ENCODE measurements around the gene CALY.

The CALY gene

GRCh38 chr10:133309720-133310398 lies 26.8 kb downstream of the CALY start:
- DNase-seq: no peak

GRCh38 chr10:133309100-133309719 lies 27.5 kb downstream of the CALY start:
- peak; percentile 92 for DNase-seq

- peak; percentile 93 for DNase-seq
These were observed 28.1 kb downstream of the CALY start, which contains the start of the genes TUBGCP2 and ZNF511 for GRCh38 chr10:133308421-133309099. TSS of gene TUBGCP2 (minus strand) at chr10:133308872. CDS start at chr10:133302941, 5,931 bp downstream. TSS of gene ZNF511 (plus strand) at chr10:133308914. CDS start at chr10:133308944, 30 bp downstream.

GRCh38 chr10:133307776-133308420 lies 28.8 kb downstream of the CALY start:
- DNase-seq: peak; percentile 92

- DNase-seq: no peak
These were observed 29.7 kb downstream of the CALY start for GRCh38 chr10:133306941-133307379.

GRCh38 chr10:133306097-133306476 lies 30.6 kb downstream of the CALY start:
- DNase-seq: no peak

- DNase-seq: no peak
These were observed 33.5 kb downstream of the CALY start for GRCh38 chr10:133303206-133303605.

- DNase-seq: no peak
These were observed 34.5 kb downstream of the CALY start for GRCh38 chr10:133302230-133302629.

- DNase-seq: no peak
These were observed 37.0 kb downstream of the CALY start for GRCh38 chr10:133299738-133300137.

- no peak for DNase-seq
These were observed 37.5 kb downstream of the CALY start for GRCh38 chr10:133299224-133299623.

- no peak for DNase-seq
These were observed 38.2 kb downstream of the CALY start for GRCh38 chr10:133298466-133298865.

GRCh38 chr10:133297504-133297903 lies 39.2 kb downstream of the CALY start:
- DNase-seq: no peak

GRCh38 chr10:133295426-133296320 lies 41.0 kb downstream of the CALY start:
- DNase-seq: no peak

- DNase-seq: no peak
These were observed 42.5 kb downstream of the CALY start for GRCh38 chr10:133294189-133294588.

GRCh38 chr10:133293810-133294119 lies 42.9 kb downstream of the CALY start:
- DNase-seq: no peak

GRCh38 chr10:133292919-133293809 lies 43.5 kb downstream of the CALY start:
- no peak for DNase-seq

- no peak for DNase-seq
These were observed 46.9 kb downstream of the CALY start for GRCh38 chr10:133289761-133290160.

- DNase-seq: no peak
These were observed 48.7 kb downstream of the CALY start for GRCh38 chr10:133287832-133288500.

GRCh38 chr10:133286366-133286765 lies 50.3 kb downstream of the CALY start:
- no peak for DNase-seq

GRCh38 chr10:133285217-133285616 lies 51.5 kb downstream of the CALY start:
- no peak for DNase-seq

GRCh38 chr10:133283931-133284330 lies 52.8 kb downstream of the CALY start:
- DNase-seq: no peak

Data from CD4-positive, alpha-beta T cell treated with Interleukin-21 for 1 hour (primary cell).